ENCODE measurements around the gene NXT2. TPM values are rescaled to one million over a fixed set of nuclear protein-coding genes. Genes with fewer than 3 reads are reported as not detected.
A peak's percentile ranks its signal among the peaks of the same experiment; 100 is the strongest.

Gene NXT2
- total RNA-seq, 1 donor from 2014 or later: 15.0 TPM

- no peak overlapping the region for H3K4me3 Mint-ChIP-seq
- peaks cover 31% of the 10 kb centered on the region for H3K27me3 Mint-ChIP-seq (ENCODE audit: low read depth)
- no peaks in the 10 kb centered on the region for H3K4me1 Mint-ChIP-seq
- H3K27ac Mint-ChIP-seq (ENCODE audit: unreplicated experiment): no peak overlapping the region
- TF ChIP-seq, protein P1, sequence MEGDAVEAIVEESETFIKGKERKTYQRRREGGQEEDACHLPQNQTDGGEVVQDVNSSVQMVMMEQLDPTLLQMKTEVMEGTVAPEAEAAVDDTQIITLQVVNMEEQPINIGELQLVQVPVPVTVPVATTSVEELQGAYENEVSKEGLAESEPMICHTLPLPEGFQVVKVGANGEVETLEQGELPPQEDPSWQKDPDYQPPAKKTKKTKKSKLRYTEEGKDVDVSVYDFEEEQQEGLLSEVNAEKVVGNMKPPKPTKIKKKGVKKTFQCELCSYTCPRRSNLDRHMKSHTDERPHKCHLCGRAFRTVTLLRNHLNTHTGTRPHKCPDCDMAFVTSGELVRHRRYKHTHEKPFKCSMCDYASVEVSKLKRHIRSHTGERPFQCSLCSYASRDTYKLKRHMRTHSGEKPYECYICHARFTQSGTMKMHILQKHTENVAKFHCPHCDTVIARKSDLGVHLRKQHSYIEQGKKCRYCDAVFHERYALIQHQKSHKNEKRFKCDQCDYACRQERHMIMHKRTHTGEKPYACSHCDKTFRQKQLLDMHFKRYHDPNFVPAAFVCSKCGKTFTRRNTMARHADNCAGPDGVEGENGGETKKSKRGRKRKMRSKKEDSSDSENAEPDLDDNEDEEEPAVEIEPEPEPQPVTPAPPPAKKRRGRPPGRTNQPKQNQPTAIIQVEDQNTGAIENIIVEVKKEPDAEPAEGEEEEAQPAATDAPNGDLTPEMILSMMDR (conservative IDR thresholded peaks at IDR 0.05): no peak
- no peak for DNase-seq (ENCODE audit: low read depth, low spot score)
- peaks cover 4% of the 10 kb centered on the region for H3K9me3 Mint-ChIP-seq
- H3K36me3 Mint-ChIP-seq (ENCODE audit: low read depth): no peaks in the 10 kb centered on the region
These were observed 27.7 kb upstream of the NXT2 start for GRCh38 chrX:109508915-109509314.

GRCh38 chrX:109511113-109511512, 25.5 kb upstream of the NXT2 start:
- Mint-ChIP-seq H3K27ac (ENCODE audit: unreplicated experiment) (no peak overlapping the region), H3K27me3 (ENCODE audit: low read depth) (peaks cover 44% of the 10 kb centered on the region), H3K4me3 (no peak overlapping the region), H3K9me3 (peaks cover 4% of the 10 kb centered on the region), H3K4me1 (no peaks in the 10 kb centered on the region), H3K36me3 (ENCODE audit: low read depth) (no peaks in the 10 kb centered on the region)
- TF ChIP-seq, protein P1 (conservative IDR thresholded peaks at IDR 0.05): no peak
- DNase-seq (ENCODE audit: low read depth, low spot score): no peak

- Mint-ChIP-seq H3K36me3 (ENCODE audit: low read depth) (no peaks in the 10 kb centered on the region), H3K27me3 (ENCODE audit: low read depth) (peaks cover 62% of the 10 kb centered on the region), H3K4me3 (no peak overlapping the region), H3K4me1 (no peaks in the 10 kb centered on the region), H3K9me3 (peaks cover 4% of the 10 kb centered on the region), H3K27ac (ENCODE audit: unreplicated experiment) (no peak overlapping the region)
- TF ChIP-seq, protein P1 (conservative IDR thresholded peaks at IDR 0.05): no peak
- no peak for DNase-seq (ENCODE audit: low read depth, low spot score)
These were observed 17.6 kb upstream of the NXT2 start for GRCh38 chrX:109519001-109519400.

- H3K36me3 Mint-ChIP-seq (ENCODE audit: low read depth): no peaks in the 10 kb centered on the region
- DNase-seq (ENCODE audit: low read depth, low spot score): no peak
- peaks cover 68% of the 10 kb centered on the region for H3K27me3 Mint-ChIP-seq (ENCODE audit: low read depth)
- no peak overlapping the region for H3K4me3 Mint-ChIP-seq
- TF ChIP-seq, protein P1 (conservative IDR thresholded peaks at IDR 0.05): no peak
- H3K4me1 Mint-ChIP-seq: peaks cover 14% of the 10 kb centered on the region
- H3K9me3 Mint-ChIP-seq: peaks cover 5% of the 10 kb centered on the region
- no peak overlapping the region for H3K27ac Mint-ChIP-seq (ENCODE audit: unreplicated experiment)
These were observed 3.6 kb upstream of the NXT2 start for GRCh38 chrX:109533005-109533404.

DNA sequence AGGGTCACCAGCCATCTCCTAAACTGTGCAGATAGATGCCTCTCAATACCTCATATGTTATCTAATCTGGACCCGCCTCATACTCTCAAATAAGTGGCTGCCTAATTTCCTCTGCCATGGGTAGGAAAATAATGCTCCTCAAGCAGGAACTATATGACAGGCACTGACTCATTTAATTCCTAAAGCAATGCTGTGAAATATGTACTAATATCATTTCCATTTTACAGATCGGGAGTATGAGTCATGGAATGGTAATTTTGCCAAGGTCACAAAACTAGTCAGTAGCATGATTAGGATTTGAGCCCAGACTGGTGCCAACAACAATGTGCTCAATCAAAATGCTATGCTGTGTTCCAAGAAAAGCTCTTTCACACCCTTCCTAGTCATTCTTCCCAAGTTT, 3.0 kb upstream of the NXT2 start:
- H3K9me3 Mint-ChIP-seq: peaks cover 5% of the 10 kb centered on the region
- TF ChIP-seq, protein P1 (conservative IDR thresholded peaks at IDR 0.05): no peak
- peaks cover 67% of the 10 kb centered on the region for H3K27me3 Mint-ChIP-seq (ENCODE audit: low read depth)
- no peak for DNase-seq (ENCODE audit: low read depth, low spot score)
- peak overlapping the region; percentile 24 for H3K4me3 Mint-ChIP-seq
- no peak overlapping the region for H3K27ac Mint-ChIP-seq (ENCODE audit: unreplicated experiment)
- peaks cover 15% of the 10 kb centered on the region for H3K4me1 Mint-ChIP-seq
- H3K36me3 Mint-ChIP-seq (ENCODE audit: low read depth): no peaks in the 10 kb centered on the region

GRCh38 chrX:109534933-109535332, 1.7 kb upstream of the NXT2 start:
- H3K4me1 Mint-ChIP-seq: peaks cover 15% of the 10 kb centered on the region
- H3K4me3 Mint-ChIP-seq: peak overlapping the region; percentile 64

More at GRCh38 chrX:109534933-109535332, 1.7 kb upstream of the NXT2 start:
- TF ChIP-seq, protein P1 (conservative IDR thresholded peaks at IDR 0.05): no peak
- no peak overlapping the region for H3K27ac Mint-ChIP-seq (ENCODE audit: unreplicated experiment)
- no peaks in the 10 kb centered on the region for H3K36me3 Mint-ChIP-seq (ENCODE audit: low read depth)
- H3K9me3 Mint-ChIP-seq: peaks cover 5% of the 10 kb centered on the region
- peaks cover 58% of the 10 kb centered on the region for H3K27me3 Mint-ChIP-seq (ENCODE audit: low read depth)
- no peak for DNase-seq (ENCODE audit: low read depth, low spot score)
